Panc1 (cell line): ENCODE measurements around the gene PNMA6E. TPM values are rescaled to one million over a fixed set of nuclear protein-coding genes. Genes with fewer than 3 reads are reported as not detected.

Experiments used
- ATAC-seq: fragments of 200-7000 bp; cut with Tn5 transposase; 2 replicates; pipeline ENCODE4 v1.9.1; 2020; ENCODE audit warnings: mild to moderate bottlenecking, moderate library complexity
- Bru-seq: library from RNA; stranded (reverse); fragments of 400-500 nt; gene quantifications from one replicate; lab custom pipeline; 2021; lab: Mats Ljungman, UMichigan
- BruChase-seq, 2 experiments: library from RNA; stranded (reverse); fragments of 400-500 nt; gene quantifications; one replicate each; lab custom pipeline; 2021; lab: Mats Ljungman, UMichigan
- BruUV-seq: library from RNA; stranded (reverse); fragments of 400-500 nt; replicated peaks from 2 replicates; lab custom pipeline; 2021; lab: Mats Ljungman, UMichigan
- CTCF ChIA-PET: fragments of 300-600 bp; sonication (Branson Sonifier 250); formaldehyde crosslinking; loops from one replicate; lab custom pipeline; 2022; ENCODE audit warnings: antibody characterized with exemption; lab: Charles Lee
- POLR2A ChIA-PET: fragments of 300-600 bp; sonication (Branson Sonifier 250); formaldehyde crosslinking; loops from one replicate; lab custom pipeline; 2022; ENCODE audit warnings: antibody characterized with exemption; lab: Charles Lee
- DNase-seq: peaks from one replicate; pipeline ENCODE4 v3.0.0-alpha.2; 2010; ENCODE audit warnings: low read depth, low spot score
- H3K27ac ChIP-seq: 2 replicates; pipeline ENCODE4 v1.5.1; 2011; ENCODE audit warnings: mild to moderate bottlenecking, low read length, inconsistent platforms
- H3K27me3 ChIP-seq: fragments of 200-500 bp; sonication (Bioruptor generic); 2 replicates; pipeline ENCODE4 v1.6.0; 2014; ENCODE audit warnings: low read length, inconsistent platforms; ENCODE audit not compliant: control insufficient read depth, insufficient read depth
- H3K36me3 ChIP-seq: fragments of 200-500 bp; sonication (Bioruptor generic); 2 replicates; pipeline ENCODE4 v1.5.1; 2014; ENCODE audit warnings: inconsistent platforms, mild to moderate bottlenecking, low read length, moderate library complexity; ENCODE audit not compliant: control insufficient read depth, insufficient read depth
- H3K4me1 ChIP-seq: 2 replicates; pipeline ENCODE4 v1.5.1; 2011; ENCODE audit warnings: inconsistent platforms, mild to moderate bottlenecking, low read length, moderate library complexity; ENCODE audit not compliant: control insufficient read depth, insufficient read depth
- H3K4me3 ChIP-seq, 2 experiments: 2 replicates each; pipeline ENCODE4 v1.5.1; 2011 to 2012; ENCODE audit warnings: low read depth in 2 of 2, low read length in 2 of 2, mild to moderate bottlenecking in 2 of 2, inconsistent platforms in 1 of 2, moderate library complexity in 1 of 2
- H3K9me3 ChIP-seq: fragments of 200-500 bp; sonication (Bioruptor generic); 2 replicates; pipeline ENCODE4 v1.5.1; 2014; ENCODE audit warnings: low read depth, mild to moderate bottlenecking, inconsistent platforms, low read length, moderate library complexity; ENCODE audit not compliant: control insufficient read depth, insufficient read depth
- POLR2AphosphoS5 ChIP-seq: IDR thresholded peaks from 2 replicates; pipeline ENCODE4 v1.6.1; 2012; ENCODE audit warnings: mild to moderate bottlenecking, low read depth, low read length, moderate library complexity
- SIN3A ChIP-seq: IDR thresholded peaks from 2 replicates; pipeline ENCODE4 v1.6.1; 2012; ENCODE audit warnings: low read depth, mild to moderate bottlenecking, low read length, moderate library complexity, borderline replicate concordance; ENCODE audit not compliant: insufficient read depth
- TCF7L2 ChIP-seq: IDR thresholded peaks from 2 replicates; pipeline ENCODE4 v1.6.1; 2011; ENCODE audit warnings: mild to moderate bottlenecking, low read depth, low read length, inconsistent platforms
- in situ Hi-C: cut with HindIII; loops from 2 replicates; pipeline ENCODE4 v1.10.0; 2016; ENCODE audit warnings: low sequenced_read_pairs, low pct_unique_long_range_greater_than_20kb
- intact Hi-C: fragments of 100-400 bp; cut with micrococcal nuclease; formaldehyde crosslinking; loops from one replicate; pipeline ENCODE4 v1.10.0; 2022; ENCODE audit not compliant: unreplicated experiment
- long read RNA-seq: library from polyadenylated mRNA; unstranded; transcript quantifications from one replicate; pipeline ENCODE4 v2.0.0, GENCODE V29; 2021; ENCODE audit not compliant: unreplicated experiment
- polyA plus RNA-seq: library from polyadenylated mRNA; unstranded; fragments of >200 nt; gene quantifications from one replicate; pipeline ENCODE4 v1.2.1, GENCODE V29; 2012; ENCODE audit warnings: missing spikeins; ENCODE audit not compliant: insufficient read length
- total RNA-seq: library from RNA; stranded (reverse); gene quantifications from one replicate; pipeline ENCODE4 v1.2.1, GENCODE V29; 2021; ENCODE audit not compliant: unreplicated experiment
- TF ChIP-seq, protein P1 (sequence below): fragments of 450-650 bp; IDR thresholded peaks from 2 replicates; pipeline ENCODE4 v1.5.1; 2017; ENCODE audit warnings: mild to moderate bottlenecking
- TF ChIP-seq, protein P2 (sequence below), 2 experiments: IDR thresholded peaks; 2 replicates each; pipeline ENCODE4 v1.6.1; 2011 to 2012; ENCODE audit warnings: low read depth in 2 of 2, control low read depth in 1 of 2, low read length in 1 of 2, mild to moderate bottlenecking in 1 of 2, moderate library complexity in 1 of 2; ENCODE audit not compliant: insufficient read depth in 1 of 2

The PNMA6E gene
- total RNA-seq (not detected), Bru-seq, nascent RNA (not detected), BruChase-seq, experiment 1, labeled RNA remaining after a 2-hour chase (not detected), BruChase-seq, experiment 2, labeled RNA remaining after a 6-hour chase (not detected)
- polyA plus RNA-seq: not detected
- long read RNA-seq: 0 reads

DNA sequence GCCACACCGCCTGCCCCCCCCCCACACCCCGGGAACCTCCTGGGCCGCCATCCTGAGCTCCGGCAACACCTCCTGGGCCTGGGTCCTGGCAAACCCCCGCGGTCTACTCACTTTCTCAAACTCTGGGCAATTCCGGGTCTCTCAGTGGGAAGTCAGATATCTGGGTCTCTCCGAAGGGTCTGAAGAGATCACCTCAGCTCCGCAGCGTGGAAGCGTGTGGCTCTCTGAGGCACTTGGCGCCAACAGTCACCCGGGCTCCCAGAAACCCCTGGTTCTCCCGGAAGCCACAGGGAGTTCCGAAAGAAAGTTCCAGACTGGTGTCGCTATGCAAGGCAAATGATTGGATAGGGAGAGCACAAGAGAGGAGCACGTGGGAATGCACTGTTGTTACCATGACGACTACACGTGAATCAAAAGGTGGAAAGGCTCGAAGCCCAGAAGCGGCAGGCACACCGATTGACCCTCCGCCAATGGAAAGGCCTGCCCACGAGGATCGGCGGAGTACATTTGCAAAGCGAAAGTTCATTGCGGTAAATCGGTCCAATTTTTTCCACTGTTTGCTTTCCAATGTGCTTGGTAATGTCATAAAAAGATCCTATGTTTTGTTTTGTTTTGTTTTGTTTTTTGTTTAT is at the start of gene PNMA6E:
Gene PNMA6E, minus strand, starts transcription at position 218 of the 632 bp plus-strand sequence. CDS start 2,501 bp downstream, outside the sequence.
- H3K9me3 ChIP-seq: no peaks in the 10 kb centered on the region
- ChIA-PET POLR2A (no interaction called here), CTCF (interaction anchor here (0.7 kb wide), 1 partner anchor 9 kb away, joined by 5 read pairs; no protein-coding TSS in a partner anchor)
- ATAC-seq (no peak), DNase-seq (no peak)
- H3K4me3 ChIP-seq: no peak within 1 kb of the TSS
- TF ChIP-seq, protein P1, sequence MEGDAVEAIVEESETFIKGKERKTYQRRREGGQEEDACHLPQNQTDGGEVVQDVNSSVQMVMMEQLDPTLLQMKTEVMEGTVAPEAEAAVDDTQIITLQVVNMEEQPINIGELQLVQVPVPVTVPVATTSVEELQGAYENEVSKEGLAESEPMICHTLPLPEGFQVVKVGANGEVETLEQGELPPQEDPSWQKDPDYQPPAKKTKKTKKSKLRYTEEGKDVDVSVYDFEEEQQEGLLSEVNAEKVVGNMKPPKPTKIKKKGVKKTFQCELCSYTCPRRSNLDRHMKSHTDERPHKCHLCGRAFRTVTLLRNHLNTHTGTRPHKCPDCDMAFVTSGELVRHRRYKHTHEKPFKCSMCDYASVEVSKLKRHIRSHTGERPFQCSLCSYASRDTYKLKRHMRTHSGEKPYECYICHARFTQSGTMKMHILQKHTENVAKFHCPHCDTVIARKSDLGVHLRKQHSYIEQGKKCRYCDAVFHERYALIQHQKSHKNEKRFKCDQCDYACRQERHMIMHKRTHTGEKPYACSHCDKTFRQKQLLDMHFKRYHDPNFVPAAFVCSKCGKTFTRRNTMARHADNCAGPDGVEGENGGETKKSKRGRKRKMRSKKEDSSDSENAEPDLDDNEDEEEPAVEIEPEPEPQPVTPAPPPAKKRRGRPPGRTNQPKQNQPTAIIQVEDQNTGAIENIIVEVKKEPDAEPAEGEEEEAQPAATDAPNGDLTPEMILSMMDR: no peak
- TF ChIP-seq TCF7L2 (no peak), POLR2AphosphoS5 (no peak), SIN3A (no peak)
- TF ChIP-seq, protein P2, sequence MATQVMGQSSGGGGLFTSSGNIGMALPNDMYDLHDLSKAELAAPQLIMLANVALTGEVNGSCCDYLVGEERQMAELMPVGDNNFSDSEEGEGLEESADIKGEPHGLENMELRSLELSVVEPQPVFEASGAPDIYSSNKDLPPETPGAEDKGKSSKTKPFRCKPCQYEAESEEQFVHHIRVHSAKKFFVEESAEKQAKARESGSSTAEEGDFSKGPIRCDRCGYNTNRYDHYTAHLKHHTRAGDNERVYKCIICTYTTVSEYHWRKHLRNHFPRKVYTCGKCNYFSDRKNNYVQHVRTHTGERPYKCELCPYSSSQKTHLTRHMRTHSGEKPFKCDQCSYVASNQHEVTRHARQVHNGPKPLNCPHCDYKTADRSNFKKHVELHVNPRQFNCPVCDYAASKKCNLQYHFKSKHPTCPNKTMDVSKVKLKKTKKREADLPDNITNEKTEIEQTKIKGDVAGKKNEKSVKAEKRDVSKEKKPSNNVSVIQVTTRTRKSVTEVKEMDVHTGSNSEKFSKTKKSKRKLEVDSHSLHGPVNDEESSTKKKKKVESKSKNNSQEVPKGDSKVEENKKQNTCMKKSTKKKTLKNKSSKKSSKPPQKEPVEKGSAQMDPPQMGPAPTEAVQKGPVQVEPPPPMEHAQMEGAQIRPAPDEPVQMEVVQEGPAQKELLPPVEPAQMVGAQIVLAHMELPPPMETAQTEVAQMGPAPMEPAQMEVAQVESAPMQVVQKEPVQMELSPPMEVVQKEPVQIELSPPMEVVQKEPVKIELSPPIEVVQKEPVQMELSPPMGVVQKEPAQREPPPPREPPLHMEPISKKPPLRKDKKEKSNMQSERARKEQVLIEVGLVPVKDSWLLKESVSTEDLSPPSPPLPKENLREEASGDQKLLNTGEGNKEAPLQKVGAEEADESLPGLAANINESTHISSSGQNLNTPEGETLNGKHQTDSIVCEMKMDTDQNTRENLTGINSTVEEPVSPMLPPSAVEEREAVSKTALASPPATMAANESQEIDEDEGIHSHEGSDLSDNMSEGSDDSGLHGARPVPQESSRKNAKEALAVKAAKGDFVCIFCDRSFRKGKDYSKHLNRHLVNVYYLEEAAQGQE (IDR thresholded peaks at IDR 0.05; ENCODE audit: insufficient read depth in 1 of 2, low read depth in 2 of 2, low read length in 1 of 2): no peak
- peaks cover 2% of the 10 kb centered on the region; the same call in 1 of the 2 replicates for H3K27me3 ChIP-seq
- intact Hi-C loops: no loop called here
- BruUV-seq: no TSS peak
- no peak within 1 kb of the TSS for H3K27ac ChIP-seq
- H3K4me1 ChIP-seq: no peaks in the 10 kb centered on the region
- in situ Hi-C loops: no loop called here
- H3K36me3 ChIP-seq: no peaks in the 10 kb centered on the region

DNA sequence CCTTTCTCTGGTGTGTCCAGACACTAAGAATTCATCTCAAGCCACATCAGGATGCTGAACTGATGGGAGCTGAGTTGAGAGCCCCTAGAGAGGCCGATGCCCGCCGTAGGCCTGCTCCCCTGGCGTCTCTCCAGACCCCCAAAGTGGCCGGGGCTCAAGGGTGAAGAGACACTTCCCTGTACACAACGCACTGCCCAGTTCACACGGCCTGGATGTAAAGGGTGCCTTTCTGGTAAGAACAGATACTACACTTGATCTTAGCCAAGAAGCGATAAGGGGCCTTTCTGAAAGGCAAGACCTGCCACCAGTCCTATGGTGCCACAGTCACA is 49.8 kb upstream of the PNMA6E start:
- Histone ChIP-seq H3K27me3 (no peaks in the 10 kb centered on the region), H3K36me3 (no peaks in the 10 kb centered on the region; the same call in 1 of the 2 replicates), H3K4me1 (no peaks in the 10 kb centered on the region), H3K9me3 (no peaks in the 10 kb centered on the region), H3K27ac (no peak overlapping the region), H3K4me3 (no peak overlapping the region)
- CTCF ChIA-PET: interaction anchor here (1.1 kb wide), 1 partner anchor 10 kb away, joined by 3 read pairs; no protein-coding TSS in a partner anchor
- ATAC-seq (no peak), DNase-seq (no peak)
- TF ChIP-seq, protein P2 (IDR thresholded peaks at IDR 0.05; ENCODE audit: insufficient read depth in 1 of 2, low read depth in 2 of 2, low read length in 1 of 2): no peak
- TF ChIP-seq POLR2AphosphoS5 (no peak), TCF7L2 (no peak), SIN3A (no peak)
- TF ChIP-seq, protein P1: no peak
- intact Hi-C loops (no loop called here), in situ Hi-C loops (no loop called here)
- POLR2A ChIA-PET: no interaction called here
- no TSS peak for BruUV-seq
